HepG2 (cell line): ENCODE data around the gene RAD21L1. TPM values are rescaled to one million over a fixed set of nuclear protein-coding genes. Genes with fewer than 3 reads are reported as not detected.

Experiments used
- ATAC-seq: fragments of 200-7000 bp; cut with Tn5 transposase; 3 replicates; pipeline ENCODE4 v1.9.1; 2020; ENCODE audit warnings: mild to moderate bottlenecking, moderate library complexity
- BruUV-seq: library from RNA; stranded (reverse); fragments of 400-500 nt; replicated peaks from 2 replicates; lab custom pipeline; 2021; lab: Mats Ljungman, UMichigan
- CTCF ChIA-PET: fragments of 300-600 bp; formaldehyde crosslinking; extraction: SDS; loops from one replicate; lab custom pipeline; 2021; ENCODE audit warnings: low total read pairs, inconsistent platforms, low intra/inter-chr PET ratio; lab: Yijun Ruan, JAX
- POLR2A ChIA-PET: fragments of 350-600 bp; sonication (Branson Sonifier 250); formaldehyde crosslinking; loops from one replicate; lab custom pipeline; 2020; ENCODE audit warnings: antibody characterized with exemption, inconsistent platforms; lab: Yijun Ruan, JAX
- DNase-seq: peaks from one replicate; pipeline ENCODE4 v3.0.0-alpha.2; 2015; ENCODE audit warnings: low spot score
- FAIRE-seq: peaks from 3 replicates; lab custom pipeline; 2011; peaks lifted over from hg19 to GRCh38; lab: Jason Lieb, UNC
- H2AFZ ChIP-seq: one replicate; pipeline ENCODE4 v1.6.1; 2011; ENCODE audit warnings: low read length, inconsistent platforms
- H3K27ac ChIP-seq: fragments of 300-600 bp; 3 replicates; pipeline ENCODE4 v1.8.0; 2011; ENCODE audit warnings: mixed run types, mild to moderate bottlenecking, mixed read lengths, low read length, inconsistent platforms; ENCODE audit not compliant: insufficient read depth; ENCODE audit errors: extremely low read length
- H3K27me3 ChIP-seq, 2 experiments: fragments of 200-600 bp in 1 of 2; 2 replicates in 1 of 2; 3 replicates in 1 of 2; pipeline versions ENCODE4 v1.6.0 to v1.8.0; 2011; ENCODE audit warnings: low read length in 2 of 2, mild to moderate bottlenecking in 2 of 2, moderate library complexity in 2 of 2, inconsistent platforms in 1 of 2; ENCODE audit not compliant: insufficient read depth in 2 of 2, control insufficient read depth in 1 of 2
- H3K36me3 ChIP-seq, 2 experiments: fragments of 200-600 bp in 1 of 2; replicated peaks in 1 of 2; 2 replicates in 1 of 2; 3 replicates in 1 of 2; pipeline versions ENCODE4 v1.5.1 to v1.8.0; 2011; ENCODE audit warnings: low read length in 2 of 2, inconsistent platforms in 1 of 2; ENCODE audit not compliant: insufficient read depth in 2 of 2, control insufficient read depth in 1 of 2
- H3K4me1 ChIP-seq: 2 replicates; pipeline ENCODE4 v1.5.1; 2012; ENCODE audit warnings: low read length, inconsistent platforms; ENCODE audit not compliant: insufficient read depth
- H3K4me2 ChIP-seq: 2 replicates; pipeline ENCODE4 v1.6.0; 2011; ENCODE audit warnings: low read depth, low read length, inconsistent platforms
- H3K4me3 ChIP-seq, 3 experiments: fragments of 200-600 bp in 1 of 3; sonication (generic), shearing (Covaris generic) in 1 of 3; replicated peaks in 1 of 3; 2 replicates each; pipeline ENCODE4 v1.5.1; 2011 to 2016; ENCODE audit warnings: low read length in 3 of 3, inconsistent platforms in 2 of 3, low read depth in 2 of 3, mild to moderate bottlenecking in 2 of 3, control low read depth in 1 of 3, mixed read lengths in 1 of 3; ENCODE audit not compliant: insufficient read depth in 1 of 3
- H3K79me2 ChIP-seq: one replicate; pipeline ENCODE4 v1.6.1; 2011; ENCODE audit warnings: low read length, inconsistent platforms; ENCODE audit not compliant: insufficient read depth
- H3K9ac ChIP-seq: 2 replicates; pipeline ENCODE4 v1.6.0; 2011; ENCODE audit warnings: mild to moderate bottlenecking, low read depth, low read length, inconsistent platforms; ENCODE audit not compliant: insufficient read depth
- H3K9me3 ChIP-seq: 2 replicates; pipeline ENCODE4 v1.5.1; 2012; ENCODE audit warnings: mild to moderate bottlenecking, low read length
- H4K20me1 ChIP-seq: 2 replicates; pipeline ENCODE4 v1.6.0; 2011; ENCODE audit warnings: inconsistent platforms, mild to moderate bottlenecking, low read length, moderate library complexity; ENCODE audit not compliant: insufficient read depth
- ATF7 ChIP-seq, 2 experiments: fragments of 450-650 bp in 1 of 2; sonication (generic) in 1 of 2; formaldehyde crosslinking in 1 of 2; IDR thresholded peaks; 2 replicates each; pipeline versions ENCODE4 v1.4.0 to v1.6.1; 2016 to 2020; ENCODE audit warnings: antibody characterized with exemption in 1 of 2, mild to moderate bottlenecking in 1 of 2, missing genetic modification reagents in 1 of 2
- E2F2 ChIP-seq: sonication (generic); formaldehyde crosslinking; IDR thresholded peaks from 2 replicates; pipeline ENCODE4 v1.4.0; 2020; ENCODE audit warnings: missing genetic modification reagents, borderline replicate concordance
- ESRRA ChIP-seq: sonication (generic); formaldehyde crosslinking; IDR thresholded peaks from 2 replicates; pipeline ENCODE4 v1.5.1; 2020; ENCODE audit warnings: mild to moderate bottlenecking, low read depth, missing genetic modification reagents
- MXD4 ChIP-seq: IDR thresholded peaks from 2 replicates; pipeline ENCODE4 v1.6.1; 2016; ENCODE audit warnings: mild to moderate bottlenecking, missing biosample characterization, missing genetic modification reagents
- NR2C2 ChIP-seq: sonication (generic); formaldehyde crosslinking; IDR thresholded peaks from 2 replicates; pipeline ENCODE4 v1.4.0; 2020; ENCODE audit warnings: missing genetic modification reagents, mild to moderate bottlenecking, moderate library complexity, borderline replicate concordance
- WGBS: methylation state at CpG from one replicate; pipeline ENCODE4 v1.1.6; 2017; ENCODE audit warnings: low lambda C conversion rate; 5-methylcytosine and 5-hydroxymethylcytosine counted together
- in situ Hi-C: cut with HindIII; loops from 2 replicates; pipeline ENCODE4 v1.10.0; 2017; ENCODE audit warnings: low pct_unique_long_range_greater_than_20kb; ENCODE audit not compliant: extremely low pct_ligation_motif_present
- intact Hi-C: fragments of 100-400 bp; cut with micrococcal nuclease; formaldehyde crosslinking; loops from one replicate; pipeline ENCODE4 v1.10.0; 2022; ENCODE audit not compliant: unreplicated experiment
- polyA plus RNA-seq, 8 experiments: library from polyadenylated mRNA; depleted of rRNA in 3 of 8; stranded (reverse) in 7 of 8; unstranded in 1 of 8; fragments of >200 nt; fragmentation: Illumina TruSeq in 4 of 8; extraction: Trizol in 4 of 8; gene quantifications; 2 replicates each; pipeline versions ENCODE4 v1.2.1 to v1.2.3, GENCODE V29; 2011 to 2016; ENCODE audit warnings: low read depth in 4 of 8, missing spikeins in 1 of 8, mixed read lengths in 1 of 8; ENCODE audit not compliant: insufficient read depth in 1 of 8
- total RNA-seq, 5 experiments: library from RNA; depleted of rRNA; stranded (reverse); fragments of >200 nt; fragmentation: Illumina TruSeq; extraction: Trizol; gene quantifications; 2 replicates each; pipeline ENCODE4 v1.2.3, GENCODE V29; 2016; ENCODE audit warnings: low read depth in 1 of 5

RAD21L1 gene
- total and polyA plus RNA-seq, 2 of the 13 experiments (the other 11 are each of a cell fraction or from before 2014, with no cell fraction given) = not detected

- Histone ChIP-seq H3K79me2 (no peaks in the 10 kb centered on the region), H3K4me3 (no peak overlapping the region), H3K27ac (no peak overlapping the region), H4K20me1 (no peaks in the 10 kb centered on the region), H3K36me3 (no peaks in the 10 kb centered on the region), H2AFZ (no peak overlapping the region), H3K9ac (no peak overlapping the region), H3K4me1 (no peaks in the 10 kb centered on the region), H3K4me2 (no peak overlapping the region), H3K27me3 (peaks cover 0 to 4% of the 10 kb centered on the region in 2 experiments; a peak in 1 of 5 replicates), H3K9me3 (no peaks in the 10 kb centered on the region)
- ChIA-PET CTCF (no interaction called here), POLR2A (no interaction called here)
- 34% methylated on average over 2 of the region's 2 CpGs for WGBS
- TF ChIP-seq NR2C2 (CRISPR knock-in tag) (no peak), ESRRA (CRISPR knock-in tag) (no peak), ATF7 (IDR thresholded peaks at IDR 0.05) (no peak), ATF7 (CRISPR knock-in tag; IDR thresholded peaks at IDR 0.05) (no peak), MXD4 (CRISPR knock-in tag) (no peak)
- no TSS peak for BruUV-seq
- DNase-seq = no peak
- intact Hi-C loops (no loop called here), in situ Hi-C loops (no loop called here)
- FAIRE-seq = no peak
- no peak for ATAC-seq
Observed at GRCh38 chr20:1242530-1242929, 16.7 kb downstream of the RAD21L1 start.

- no peak for DNase-seq
- Histone ChIP-seq H3K27me3 (peaks cover 0 to 4% of the 10 kb centered on the region in 2 experiments; a peak in 1 of 5 replicates), H3K9me3 (no peaks in the 10 kb centered on the region), H3K4me2 (no peak overlapping the region), H3K36me3 (no peaks in the 10 kb centered on the region), H3K4me1 (no peaks in the 10 kb centered on the region), H3K79me2 (no peaks in the 10 kb centered on the region), H4K20me1 (no peaks in the 10 kb centered on the region), H2AFZ (no peak overlapping the region), H3K9ac (no peak overlapping the region), H3K27ac (no peak overlapping the region), H3K4me3 (no peak overlapping the region)
- intact Hi-C loops = no loop called here
- no peak for TF ChIP-seq E2F2 (CRISPR knock-in tag)
- BruUV-seq = no TSS peak
- no peak for FAIRE-seq
- WGBS = 1% methylated on average over 2 of the region's 2 CpGs
- ChIA-PET CTCF (no interaction called here), POLR2A (no interaction called here)
- in situ Hi-C loops = no loop called here
- ATAC-seq = no peak
Observed at GRCh38 chr20:1245578-1245977, 19.7 kb downstream of the RAD21L1 start.
